ENCODE measurements around the gene OR52E2. TPM values are rescaled to one million over a fixed set of nuclear protein-coding genes. Genes with fewer than 3 reads are reported as not detected.

The OR52E2 gene
- polyA plus RNA-seq (2013), result not detected in 2 replicates

- no peak for DNase-seq
- no peak within 1 kb of the TSS for H3K27ac ChIP-seq (ENCODE audit: low read depth, low read length)
- H2AK5ac ChIP-seq (ENCODE audit: low read length), result no peak within 1 kb of the TSS
- no peak within 1 kb of the TSS for H2AFZ ChIP-seq (ENCODE audit: insufficient read depth, low read length, poor library complexity)
- no peak within 1 kb of the TSS for H2BK12ac ChIP-seq (ENCODE audit: low read length)
- H4K12ac ChIP-seq (ENCODE audit: low read depth, low read length), result no peak within 1 kb of the TSS
- no peak within 1 kb of the TSS for H2BK120ac ChIP-seq (ENCODE audit: insufficient read depth, low read length, poor library complexity)
- no peaks in the 10 kb centered on the region for H3K27me3 ChIP-seq (ENCODE audit: insufficient read depth, low read length)
- no peak within 1 kb of the TSS for H3K9ac ChIP-seq (ENCODE audit: low read length)
- no peak within 1 kb of the TSS for H4K91ac ChIP-seq (ENCODE audit: low read depth, low read length)
- H3K9me3 ChIP-seq (ENCODE audit: insufficient read depth, low read depth, low read length), result no peaks in the 10 kb centered on the region
- no peaks in the 10 kb centered on the region for H3K79me1 ChIP-seq (ENCODE audit: low read length)
- no peaks in the 10 kb centered on the region for H3K36me3 ChIP-seq (ENCODE audit: control insufficient read depth in 1 of 2, insufficient read depth in 2 of 2, low read length in 2 of 2)
- H3K4me2 ChIP-seq (ENCODE audit: low read length), result no peak within 1 kb of the TSS
- no peak within 1 kb of the TSS for H3K4me3 ChIP-seq (ENCODE audit: low read depth, low read length)
- no peak within 1 kb of the TSS for H3K23ac ChIP-seq (ENCODE audit: low read length)
- no peaks in the 10 kb centered on the region for H3K79me2 ChIP-seq (ENCODE audit: control insufficient read depth, insufficient read depth, low read length, poor library complexity)
- WGBS (ENCODE audit: extremely low coverage, insufficient coverage, insufficient read length), result no CpG with 5 or more reads among the region's 3 CpGs
- no peak within 1 kb of the TSS for H3K4ac ChIP-seq (ENCODE audit: low read depth, low read length)
- H2BK5ac ChIP-seq (ENCODE audit: low read depth, low read length, poor library complexity), result no peak within 1 kb of the TSS
- no peak within 1 kb of the TSS for H3K14ac ChIP-seq (ENCODE audit: low read length)
- no peak within 1 kb of the TSS for H4K8ac ChIP-seq (ENCODE audit: low read depth, low read length)
- no peaks in the 10 kb centered on the region for H3K4me1 ChIP-seq (ENCODE audit: control insufficient read depth in 1 of 2, insufficient read depth in 2 of 2, low read length in 2 of 2)
- no peak within 1 kb of the TSS for H3K18ac ChIP-seq (ENCODE audit: low read length)
Measured at GRCh38 chr11:5059391-5059790, at the start of gene OR52E2. TSS of gene OR52E2 (minus strand) at chr11:5059627. CDS start at chr11:5059627, 0 bp downstream.

- Histone ChIP-seq H3K18ac (ENCODE audit: low read length) (no peak overlapping the region), H4K8ac (ENCODE audit: low read depth, low read length) (no peak overlapping the region), H2AFZ (ENCODE audit: insufficient read depth, low read length, poor library complexity) (no peak overlapping the region), H3K27ac (ENCODE audit: low read depth, low read length) (no peak overlapping the region), H2AK5ac (ENCODE audit: low read length) (no peak overlapping the region), H3K4ac (ENCODE audit: low read depth, low read length) (no peak overlapping the region), H2BK12ac (ENCODE audit: low read length) (no peak overlapping the region), H2BK5ac (ENCODE audit: low read depth, low read length, poor library complexity) (no peak overlapping the region), H2BK120ac (ENCODE audit: insufficient read depth, low read length, poor library complexity) (no peak overlapping the region), H3K9me3 (ENCODE audit: insufficient read depth, low read depth, low read length) (no peaks in the 10 kb centered on the region), H3K4me3 (ENCODE audit: low read depth, low read length) (no peak overlapping the region), H3K23ac (ENCODE audit: low read length) (no peak overlapping the region), H3K79me1 (ENCODE audit: low read length) (no peaks in the 10 kb centered on the region), H3K9ac (ENCODE audit: low read length) (no peak overlapping the region), H4K12ac (ENCODE audit: low read depth, low read length) (no peak overlapping the region), H3K36me3 (ENCODE audit: control insufficient read depth in 1 of 2, insufficient read depth in 2 of 2, low read length in 2 of 2) (no peaks in the 10 kb centered on the region), H4K91ac (ENCODE audit: low read depth, low read length) (no peak overlapping the region), H3K14ac (ENCODE audit: low read length) (no peak overlapping the region), H3K4me1 (ENCODE audit: control insufficient read depth in 1 of 2, insufficient read depth in 2 of 2, low read length in 2 of 2) (peaks cover 0 to 2% of the 10 kb centered on the region in 2 experiments), H3K27me3 (ENCODE audit: insufficient read depth, low read length) (no peaks in the 10 kb centered on the region), H3K4me2 (ENCODE audit: low read length) (no peak overlapping the region), H3K79me2 (ENCODE audit: control insufficient read depth, insufficient read depth, low read length, poor library complexity) (no peaks in the 10 kb centered on the region)
- no peak for DNase-seq
- no CpG with 5 or more reads among the region's 3 CpGs for WGBS (ENCODE audit: extremely low coverage, insufficient coverage, insufficient read length)
Measured at GRCh38 chr11:5107285-5107684, 47.9 kb upstream of the OR52E2 start.

GRCh38 chr11:5103066-5103465 lies 43.6 kb upstream of the OR52E2 start:
- Histone ChIP-seq H3K36me3 (ENCODE audit: control insufficient read depth in 1 of 2, insufficient read depth in 2 of 2, low read length in 2 of 2) (no peaks in the 10 kb centered on the region), H2AFZ (ENCODE audit: insufficient read depth, low read length, poor library complexity) (no peak overlapping the region), H3K79me2 (ENCODE audit: control insufficient read depth, insufficient read depth, low read length, poor library complexity) (no peaks in the 10 kb centered on the region), H3K14ac (ENCODE audit: low read length) (no peak overlapping the region), H3K9ac (ENCODE audit: low read length) (no peak overlapping the region), H3K79me1 (ENCODE audit: low read length) (no peaks in the 10 kb centered on the region), H4K91ac (ENCODE audit: low read depth, low read length) (no peak overlapping the region), H2BK120ac (ENCODE audit: insufficient read depth, low read length, poor library complexity) (no peak overlapping the region), H3K23ac (ENCODE audit: low read length) (no peak overlapping the region), H3K4me1 (ENCODE audit: control insufficient read depth in 1 of 2, insufficient read depth in 2 of 2, low read length in 2 of 2) (peaks cover 0 to 2% of the 10 kb centered on the region in 2 experiments), H3K4ac (ENCODE audit: low read depth, low read length) (no peak overlapping the region), H3K27me3 (ENCODE audit: insufficient read depth, low read length) (no peaks in the 10 kb centered on the region), H2BK12ac (ENCODE audit: low read length) (no peak overlapping the region), H3K18ac (ENCODE audit: low read length) (no peak overlapping the region), H3K4me2 (ENCODE audit: low read length) (no peak overlapping the region), H2AK5ac (ENCODE audit: low read length) (no peak overlapping the region), H3K4me3 (ENCODE audit: low read depth, low read length) (no peak overlapping the region), H3K27ac (ENCODE audit: low read depth, low read length) (no peak overlapping the region), H2BK5ac (ENCODE audit: low read depth, low read length, poor library complexity) (no peak overlapping the region), H4K8ac (ENCODE audit: low read depth, low read length) (no peak overlapping the region), H4K12ac (ENCODE audit: low read depth, low read length) (no peak overlapping the region), H3K9me3 (ENCODE audit: insufficient read depth, low read depth, low read length) (no peaks in the 10 kb centered on the region)
- DNase-seq, result no peak

- no peak overlapping the region for H2AK5ac ChIP-seq (ENCODE audit: low read length)
- no peak overlapping the region for H4K8ac ChIP-seq (ENCODE audit: low read depth, low read length)
- no peak overlapping the region for H3K9ac ChIP-seq (ENCODE audit: low read length)
- H3K18ac ChIP-seq (ENCODE audit: low read length), result no peak overlapping the region
- no peak overlapping the region for H3K27ac ChIP-seq (ENCODE audit: low read depth, low read length)
- H3K23ac ChIP-seq (ENCODE audit: low read length), result no peak overlapping the region
- no peak overlapping the region for H3K4me2 ChIP-seq (ENCODE audit: low read length)
- H3K14ac ChIP-seq (ENCODE audit: low read length), result no peak overlapping the region
- H3K79me2 ChIP-seq (ENCODE audit: control insufficient read depth, insufficient read depth, low read length, poor library complexity), result no peaks in the 10 kb centered on the region
- no peak overlapping the region for H2BK5ac ChIP-seq (ENCODE audit: low read depth, low read length, poor library complexity)
- H3K36me3 ChIP-seq (ENCODE audit: control insufficient read depth in 1 of 2, insufficient read depth in 2 of 2, low read length in 2 of 2), result no peaks in the 10 kb centered on the region
- no peak overlapping the region for H2BK12ac ChIP-seq (ENCODE audit: low read length)
- no peaks in the 10 kb centered on the region for H3K79me1 ChIP-seq (ENCODE audit: low read length)
- H2BK120ac ChIP-seq (ENCODE audit: insufficient read depth, low read length, poor library complexity), result no peak overlapping the region
- H3K4me1 ChIP-seq (ENCODE audit: control insufficient read depth in 1 of 2, insufficient read depth in 2 of 2, low read length in 2 of 2), result no peaks in the 10 kb centered on the region
- H4K91ac ChIP-seq (ENCODE audit: low read depth, low read length), result no peak overlapping the region
- H3K27me3 ChIP-seq (ENCODE audit: insufficient read depth, low read length), result no peaks in the 10 kb centered on the region
- no peak overlapping the region for H3K4ac ChIP-seq (ENCODE audit: low read depth, low read length)
- no peaks in the 10 kb centered on the region for H3K9me3 ChIP-seq (ENCODE audit: insufficient read depth, low read depth, low read length)
- H3K4me3 ChIP-seq (ENCODE audit: low read depth, low read length), result no peak overlapping the region
- H2AFZ ChIP-seq (ENCODE audit: insufficient read depth, low read length, poor library complexity), result no peak overlapping the region
- no peak for DNase-seq
- H4K12ac ChIP-seq (ENCODE audit: low read depth, low read length), result no peak overlapping the region
- no CpG with 5 or more reads among the region's 2 CpGs for WGBS (ENCODE audit: extremely low coverage, insufficient coverage, insufficient read length)
Measured at GRCh38 chr11:5102246-5102645, 42.8 kb upstream of the OR52E2 start.
